Liver (tissue), 9 donors: ENCODE measurements around the gene SMARCD2. TPM values are rescaled to one million over a fixed set of nuclear protein-coding genes. Genes with fewer than 3 reads are reported as not detected.

Source experiments
- DNase-seq: peaks from one replicate; pipeline ENCODE4 v3.0.0-alpha.2; 2017; ENCODE audit warnings: low spot score
- H3K27ac ChIP-seq, 2 donors: one replicate each; pipeline ENCODE4 v1.7.0; 2013; ENCODE audit warnings: inconsistent platforms in 2 of 2, low read length in 2 of 2, control low read depth in 1 of 2, low read depth in 1 of 2, mild to moderate bottlenecking in 1 of 2
- H3K27me3 ChIP-seq, 4 donors: one replicate each; pipeline versions ENCODE4 v1.6.1 to v1.7.0; 2013; ENCODE audit warnings: low read length in 3 of 4, inconsistent platforms in 1 of 4, mild to moderate bottlenecking in 1 of 4, moderate library complexity in 1 of 4; ENCODE audit not compliant: control insufficient read depth in 4 of 4, insufficient read depth in 4 of 4
- H3K36me3 ChIP-seq, 4 donors: one replicate each; pipeline versions ENCODE4 v1.6.1 to v1.7.0; 2013; ENCODE audit warnings: low read length in 3 of 4, mild to moderate bottlenecking in 3 of 4, low read depth in 1 of 4, moderate library complexity in 1 of 4; ENCODE audit not compliant: control insufficient read depth in 4 of 4, insufficient read depth in 3 of 4
- H3K4me1 ChIP-seq, 4 donors: one replicate each; pipeline versions ENCODE4 v1.6.1 to v1.7.0; 2013; ENCODE audit warnings: low read length in 3 of 4, mild to moderate bottlenecking in 3 of 4, moderate library complexity in 1 of 4; ENCODE audit not compliant: control insufficient read depth in 4 of 4, insufficient read depth in 4 of 4
- H3K4me3 ChIP-seq, 3 donors: one replicate each; pipeline versions ENCODE4 v1.6.1 to v1.7.0; 2013; ENCODE audit warnings: low read length in 3 of 3, control low read depth in 1 of 3, low read depth in 1 of 3, mild to moderate bottlenecking in 1 of 3
- H3K9ac ChIP-seq, 2 donors: one replicate each; pipeline ENCODE4 v1.7.0; 2013; ENCODE audit warnings: low read length in 2 of 2, mild to moderate bottlenecking in 2 of 2, moderate library complexity in 2 of 2, control low read depth in 1 of 2, low read depth in 1 of 2
- H3K9me3 ChIP-seq, 4 donors: one replicate each; pipeline versions ENCODE4 v1.6.1 to v1.7.0; 2013; ENCODE audit warnings: low read length in 3 of 4; ENCODE audit not compliant: control insufficient read depth in 4 of 4
- EGR1 ChIP-seq, 2 donors: IDR thresholded peaks; 2 replicates each; pipeline ENCODE4 v1.6.1; 2016 to 2018; ENCODE audit warnings: antibody characterized with exemption in 2 of 2, low read depth in 2 of 2
- FOXA1 ChIP-seq: IDR thresholded peaks from 2 replicates; pipeline ENCODE4 v1.6.1; 2016; ENCODE audit warnings: antibody characterized with exemption
- FOXA2 ChIP-seq: IDR thresholded peaks from 2 replicates; pipeline ENCODE4 v1.6.1; 2016; ENCODE audit warnings: antibody characterized with exemption
- GABPA ChIP-seq, 2 donors: IDR thresholded peaks in 1 of 2; conservative IDR thresholded peaks in 1 of 2; 2 replicates each; pipeline ENCODE4 v1.6.1; 2016; ENCODE audit warnings: antibody characterized with exemption in 2 of 2, mild to moderate bottlenecking in 1 of 2, moderate library complexity in 1 of 2
- HNF4A ChIP-seq, 2 donors: conservative IDR thresholded peaks; 2 replicates each; pipeline ENCODE4 v1.6.1; 2016; ENCODE audit warnings: antibody characterized with exemption in 2 of 2, mild to moderate bottlenecking in 2 of 2
- HNF4G ChIP-seq: IDR thresholded peaks from 2 replicates; pipeline ENCODE4 v1.6.1; 2016; ENCODE audit warnings: antibody characterized with exemption
- JUND ChIP-seq, 2 donors: IDR thresholded peaks; 2 replicates each; pipeline ENCODE4 v1.6.1; 2016; ENCODE audit warnings: antibody characterized with exemption in 2 of 2
- NR2F2 ChIP-seq: IDR thresholded peaks from 2 replicates; pipeline ENCODE4 v1.6.1; 2016; ENCODE audit warnings: antibody characterized with exemption
- RAD21 ChIP-seq, 2 donors: IDR thresholded peaks; 2 replicates each; pipeline ENCODE4 v1.6.1; 2016; ENCODE audit warnings: antibody characterized with exemption in 2 of 2, mild to moderate bottlenecking in 2 of 2
- RXRA ChIP-seq, 2 donors: IDR thresholded peaks; 2 replicates each; pipeline ENCODE4 v1.6.1; 2017 to 2018; ENCODE audit warnings: antibody characterized with exemption in 2 of 2, mild to moderate bottlenecking in 1 of 2
- SP1 ChIP-seq: IDR thresholded peaks from 2 replicates; pipeline ENCODE4 v1.6.1; 2018; ENCODE audit warnings: antibody characterized with exemption, mild to moderate bottlenecking
- TAF1 ChIP-seq: conservative IDR thresholded peaks from 2 replicates; pipeline ENCODE4 v1.6.1; 2016; ENCODE audit warnings: antibody characterized with exemption, mild to moderate bottlenecking
- YY1 ChIP-seq: IDR thresholded peaks from 2 replicates; pipeline ENCODE4 v1.6.1; 2016; ENCODE audit warnings: antibody characterized with exemption, mild to moderate bottlenecking
- WGBS: extraction: QIAGEN DNeasy Blood & Tissue Kit; methylation state at CpG from one replicate; pipeline ENCODE4 v1.1.7; 2013; 5-methylcytosine and 5-hydroxymethylcytosine counted together
- polyA plus RNA-seq, 2 donors: library from polyadenylated mRNA; stranded (reverse) in 1 of 2; unstranded in 1 of 2; fragments of 200-250 nt in 1 of 2; fragments of >200 nt in 1 of 2; fragmentation: Nextera tagmentation in 1 of 2; extraction: Ambion mirVana in 1 of 2; gene quantifications; one replicate each; pipeline versions ENCODE4 v1.2.1 to v1.2.3, GENCODE V29; 2013 to 2015
- total RNA-seq, 2 donors: library from RNA; depleted of rRNA; stranded (reverse); fragments of >200 nt; gene quantifications; one replicate each; pipeline ENCODE4 v1.2.3, GENCODE V29; 2014
- TF ChIP-seq, protein P1 (sequence below): IDR thresholded peaks from 2 replicates; pipeline ENCODE4 v1.6.1; 2016; ENCODE audit warnings: antibody characterized with exemption, mild to moderate bottlenecking
- TF ChIP-seq, protein P2 (sequence below): IDR thresholded peaks from 2 replicates; pipeline ENCODE4 v1.6.1; 2016; ENCODE audit warnings: antibody characterized with exemption
- TF ChIP-seq, protein P3 (sequence below): IDR thresholded peaks from 2 replicates; pipeline ENCODE4 v1.6.1; 2016; ENCODE audit warnings: antibody characterized with exemption
- TF ChIP-seq, protein P4 (sequence below): IDR thresholded peaks from 2 replicates; pipeline ENCODE4 v1.6.1; 2016; ENCODE audit warnings: antibody characterized with exemption
- TF ChIP-seq, protein P5 (sequence below): fragments of 150-350 bp; IDR thresholded peaks from 2 replicates; pipeline ENCODE4 v1.5.1; 2017; ENCODE audit warnings: improper control_type of control experiment, low read depth, low read length; ENCODE audit not compliant: missing input control
- donor health status: healthy.
- donor health status: healthy.
- donor health status: healthy.
- donor health status: healthy.
- donor health status: healthy.

The SMARCD2 gene
- total and polyA plus RNA-seq, 4 donors, result 14.5 to 67.9 (median 39.4) TPM

DNA sequence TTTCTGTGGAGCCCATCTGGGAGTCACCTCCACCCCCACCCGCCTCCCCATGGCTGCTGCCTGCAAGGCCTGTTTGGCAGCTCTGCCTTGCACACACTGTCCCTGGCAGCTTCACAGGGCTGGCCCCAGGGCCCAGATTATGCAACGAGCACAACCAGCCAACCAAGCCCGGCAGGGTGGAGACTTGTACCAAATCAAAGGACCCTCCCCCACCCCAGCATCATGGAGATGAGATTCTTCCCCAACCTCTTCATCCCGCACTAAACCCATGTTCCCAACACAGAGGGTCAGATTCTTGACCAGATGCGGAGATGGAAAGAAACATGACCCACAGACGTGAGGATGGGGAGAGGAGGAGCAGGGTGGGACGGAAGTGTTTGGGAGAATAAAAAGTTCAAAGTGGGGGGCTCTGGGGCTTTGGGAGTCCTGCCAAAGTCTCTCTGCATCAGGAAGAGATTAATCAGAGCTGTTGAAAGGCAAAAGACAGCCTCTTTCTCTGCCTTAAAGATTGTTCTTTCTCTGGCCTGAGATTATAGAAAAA, 3.8 kb downstream of the SMARCD2 start:
- TF ChIP-seq, protein P1, sequence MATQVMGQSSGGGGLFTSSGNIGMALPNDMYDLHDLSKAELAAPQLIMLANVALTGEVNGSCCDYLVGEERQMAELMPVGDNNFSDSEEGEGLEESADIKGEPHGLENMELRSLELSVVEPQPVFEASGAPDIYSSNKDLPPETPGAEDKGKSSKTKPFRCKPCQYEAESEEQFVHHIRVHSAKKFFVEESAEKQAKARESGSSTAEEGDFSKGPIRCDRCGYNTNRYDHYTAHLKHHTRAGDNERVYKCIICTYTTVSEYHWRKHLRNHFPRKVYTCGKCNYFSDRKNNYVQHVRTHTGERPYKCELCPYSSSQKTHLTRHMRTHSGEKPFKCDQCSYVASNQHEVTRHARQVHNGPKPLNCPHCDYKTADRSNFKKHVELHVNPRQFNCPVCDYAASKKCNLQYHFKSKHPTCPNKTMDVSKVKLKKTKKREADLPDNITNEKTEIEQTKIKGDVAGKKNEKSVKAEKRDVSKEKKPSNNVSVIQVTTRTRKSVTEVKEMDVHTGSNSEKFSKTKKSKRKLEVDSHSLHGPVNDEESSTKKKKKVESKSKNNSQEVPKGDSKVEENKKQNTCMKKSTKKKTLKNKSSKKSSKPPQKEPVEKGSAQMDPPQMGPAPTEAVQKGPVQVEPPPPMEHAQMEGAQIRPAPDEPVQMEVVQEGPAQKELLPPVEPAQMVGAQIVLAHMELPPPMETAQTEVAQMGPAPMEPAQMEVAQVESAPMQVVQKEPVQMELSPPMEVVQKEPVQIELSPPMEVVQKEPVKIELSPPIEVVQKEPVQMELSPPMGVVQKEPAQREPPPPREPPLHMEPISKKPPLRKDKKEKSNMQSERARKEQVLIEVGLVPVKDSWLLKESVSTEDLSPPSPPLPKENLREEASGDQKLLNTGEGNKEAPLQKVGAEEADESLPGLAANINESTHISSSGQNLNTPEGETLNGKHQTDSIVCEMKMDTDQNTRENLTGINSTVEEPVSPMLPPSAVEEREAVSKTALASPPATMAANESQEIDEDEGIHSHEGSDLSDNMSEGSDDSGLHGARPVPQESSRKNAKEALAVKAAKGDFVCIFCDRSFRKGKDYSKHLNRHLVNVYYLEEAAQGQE, result no peak
- TF ChIP-seq, protein P2, sequence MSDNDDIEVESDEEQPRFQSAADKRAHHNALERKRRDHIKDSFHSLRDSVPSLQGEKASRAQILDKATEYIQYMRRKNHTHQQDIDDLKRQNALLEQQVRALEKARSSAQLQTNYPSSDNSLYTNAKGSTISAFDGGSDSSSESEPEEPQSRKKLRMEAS, result no peak
- TF ChIP-seq YY1 (peak; percentile 89), RAD21 (IDR thresholded peaks at IDR 0.05) (peak in 1 of 2 donors; percentile 31), JUND (IDR thresholded peaks at IDR 0.05) (no peak), TAF1 (no peak), NR2F2 (peak; percentile 72), FOXA2 (no peak), FOXA1 (peak; percentile 29), SP1 (peak; percentile 85), GABPA (IDR thresholded peaks at IDR 0.05 in 1 of 2, conservative IDR thresholded peaks at IDR 0.05 in 1 of 2) (peak in 1 of 2 donors; percentile 67), HNF4A (conservative IDR thresholded peaks at IDR 0.05) (peak; percentile 48 to 61), EGR1 (IDR thresholded peaks at IDR 0.05; ENCODE audit: low read depth in 2 of 2) (no peak), HNF4G (no peak), RXRA (IDR thresholded peaks at IDR 0.05) (peak; percentile 63 to 64)
- TF ChIP-seq, protein P3, sequence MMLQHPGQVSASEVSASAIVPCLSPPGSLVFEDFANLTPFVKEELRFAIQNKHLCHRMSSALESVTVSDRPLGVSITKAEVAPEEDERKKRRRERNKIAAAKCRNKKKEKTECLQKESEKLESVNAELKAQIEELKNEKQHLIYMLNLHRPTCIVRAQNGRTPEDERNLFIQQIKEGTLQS, result peak; percentile 52
- TF ChIP-seq, protein P4, sequence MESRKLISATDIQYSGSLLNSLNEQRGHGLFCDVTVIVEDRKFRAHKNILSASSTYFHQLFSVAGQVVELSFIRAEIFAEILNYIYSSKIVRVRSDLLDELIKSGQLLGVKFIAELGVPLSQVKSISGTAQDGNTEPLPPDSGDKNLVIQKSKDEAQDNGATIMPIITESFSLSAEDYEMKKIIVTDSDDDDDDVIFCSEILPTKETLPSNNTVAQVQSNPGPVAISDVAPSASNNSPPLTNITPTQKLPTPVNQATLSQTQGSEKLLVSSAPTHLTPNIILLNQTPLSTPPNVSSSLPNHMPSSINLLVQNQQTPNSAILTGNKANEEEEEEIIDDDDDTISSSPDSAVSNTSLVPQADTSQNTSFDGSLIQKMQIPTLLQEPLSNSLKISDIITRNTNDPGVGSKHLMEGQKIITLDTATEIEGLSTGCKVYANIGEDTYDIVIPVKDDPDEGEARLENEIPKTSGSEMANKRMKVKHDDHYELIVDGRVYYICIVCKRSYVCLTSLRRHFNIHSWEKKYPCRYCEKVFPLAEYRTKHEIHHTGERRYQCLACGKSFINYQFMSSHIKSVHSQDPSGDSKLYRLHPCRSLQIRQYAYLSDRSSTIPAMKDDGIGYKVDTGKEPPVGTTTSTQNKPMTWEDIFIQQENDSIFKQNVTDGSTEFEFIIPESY, result no peak
- TF ChIP-seq, protein P5, sequence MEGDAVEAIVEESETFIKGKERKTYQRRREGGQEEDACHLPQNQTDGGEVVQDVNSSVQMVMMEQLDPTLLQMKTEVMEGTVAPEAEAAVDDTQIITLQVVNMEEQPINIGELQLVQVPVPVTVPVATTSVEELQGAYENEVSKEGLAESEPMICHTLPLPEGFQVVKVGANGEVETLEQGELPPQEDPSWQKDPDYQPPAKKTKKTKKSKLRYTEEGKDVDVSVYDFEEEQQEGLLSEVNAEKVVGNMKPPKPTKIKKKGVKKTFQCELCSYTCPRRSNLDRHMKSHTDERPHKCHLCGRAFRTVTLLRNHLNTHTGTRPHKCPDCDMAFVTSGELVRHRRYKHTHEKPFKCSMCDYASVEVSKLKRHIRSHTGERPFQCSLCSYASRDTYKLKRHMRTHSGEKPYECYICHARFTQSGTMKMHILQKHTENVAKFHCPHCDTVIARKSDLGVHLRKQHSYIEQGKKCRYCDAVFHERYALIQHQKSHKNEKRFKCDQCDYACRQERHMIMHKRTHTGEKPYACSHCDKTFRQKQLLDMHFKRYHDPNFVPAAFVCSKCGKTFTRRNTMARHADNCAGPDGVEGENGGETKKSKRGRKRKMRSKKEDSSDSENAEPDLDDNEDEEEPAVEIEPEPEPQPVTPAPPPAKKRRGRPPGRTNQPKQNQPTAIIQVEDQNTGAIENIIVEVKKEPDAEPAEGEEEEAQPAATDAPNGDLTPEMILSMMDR, result no peak
- peaks cover 10 to 24% (median 20%) of the 10 kb centered on the region in 4 donors for H3K36me3 ChIP-seq
- H3K27me3 ChIP-seq, result no peaks in the 10 kb centered on the region
- H3K4me1 ChIP-seq, result peaks cover 26 to 48% (median 43%) of the 10 kb centered on the region in 4 donors
- H3K9me3 ChIP-seq, result no peaks in the 10 kb centered on the region
- DNase-seq, result no peak
- peak overlapping the region; percentile 48 to 58 for H3K27ac ChIP-seq
- 34% methylated on average over 7 of the region's 7 CpGs for WGBS
- no peak overlapping the region for H3K4me3 ChIP-seq
- H3K9ac ChIP-seq, result peak overlapping the region in 1 of 2 donors; percentile 11
